Measurements from ENCODE around the gene EEF1G.

Gene EEF1G

DNA sequence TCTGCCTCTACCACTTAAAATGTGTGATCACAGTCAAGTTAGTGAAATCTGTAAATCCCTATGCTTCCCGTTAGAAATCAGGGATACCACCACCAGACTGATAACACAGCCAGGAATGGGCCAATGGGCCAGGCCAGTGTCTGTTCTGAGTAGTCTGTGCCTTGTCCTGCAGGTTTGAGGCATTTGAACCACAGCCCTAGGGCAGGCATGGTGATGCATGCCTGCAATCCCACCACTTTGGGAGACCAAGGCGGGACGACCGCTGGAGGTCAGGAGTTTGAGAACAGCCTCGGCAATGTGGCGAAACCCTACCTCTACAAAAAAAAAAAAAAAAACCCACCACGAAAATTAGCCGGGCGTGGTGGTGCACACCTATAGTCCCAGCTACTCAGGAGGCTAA is 15.0 kb downstream of the EEF1G start:
- no peak for DNase-seq (ENCODE audit: low read depth)
- no peak overlapping the region for H3K4me3 ChIP-seq (ENCODE audit: control insufficient read depth, low read depth, low read length)
- TF ChIP-seq CTCF (conservative IDR thresholded peaks at IDR 0.05; ENCODE audit: control insufficient read depth, insufficient read depth, low read depth, low read length), result no peak

- TF ChIP-seq CTCF (conservative IDR thresholded peaks at IDR 0.05; ENCODE audit: control insufficient read depth, insufficient read depth, low read depth, low read length), result no peak
- DNase-seq (ENCODE audit: low read depth), result no peak
- peak overlapping the region; percentile 1 for H3K4me3 ChIP-seq (ENCODE audit: control insufficient read depth, low read depth, low read length)
These were observed 16.6 kb downstream of the EEF1G start for GRCh38 chr11:62556875-62557631.

DNA sequence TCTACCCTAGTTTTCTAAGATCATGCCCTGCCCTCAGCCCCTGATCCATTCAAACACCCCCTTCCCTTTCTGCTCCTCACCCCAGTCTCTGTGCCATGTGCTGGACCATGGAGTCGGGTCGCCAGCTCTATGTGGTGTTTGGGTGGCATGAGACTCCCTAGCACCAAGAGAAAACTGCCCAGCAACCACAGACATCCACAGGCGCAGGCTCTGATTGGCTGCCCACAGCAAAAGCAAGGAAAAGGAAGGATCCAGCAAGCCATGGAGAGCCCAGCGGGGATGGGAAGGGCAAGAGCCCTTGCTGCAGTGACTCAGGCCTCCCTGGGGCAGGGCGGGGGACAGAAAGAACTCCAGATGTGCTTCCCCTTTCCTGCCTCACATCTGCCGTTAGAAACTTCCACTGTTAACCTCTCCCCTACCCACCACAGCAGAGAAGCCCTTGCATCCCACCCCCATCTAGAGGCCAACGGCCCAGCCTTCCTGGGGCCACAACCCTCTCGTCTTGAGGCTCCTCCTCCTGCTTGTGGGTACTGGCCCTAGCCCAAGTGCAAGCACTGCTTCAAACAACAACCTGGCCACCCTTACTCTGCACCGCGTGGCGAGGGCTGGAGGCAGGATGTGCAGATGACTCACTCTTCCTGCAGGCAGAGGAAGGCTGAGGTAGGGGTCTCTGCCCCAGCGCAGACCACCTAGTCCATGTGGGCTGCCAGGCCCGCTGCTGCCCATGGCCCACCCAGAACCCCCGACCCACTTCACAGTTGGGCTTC is 17.4 kb downstream of the EEF1G start:
- no peak for TF ChIP-seq CTCF (conservative IDR thresholded peaks at IDR 0.05; ENCODE audit: control insufficient read depth, insufficient read depth, low read depth, low read length)
- peak overlapping the region; percentile 16 for H3K4me3 ChIP-seq (ENCODE audit: control insufficient read depth, low read depth, low read length)
- peak; percentile 99 for DNase-seq (ENCODE audit: low read depth)

- no peak for TF ChIP-seq CTCF (conservative IDR thresholded peaks at IDR 0.05; ENCODE audit: control insufficient read depth, insufficient read depth, low read depth, low read length)
- H3K4me3 ChIP-seq (ENCODE audit: control insufficient read depth, low read depth, low read length), result peak overlapping the region; percentile 16
These were observed 18.1 kb downstream of the EEF1G start for GRCh38 chr11:62555464-62556107.

DNA sequence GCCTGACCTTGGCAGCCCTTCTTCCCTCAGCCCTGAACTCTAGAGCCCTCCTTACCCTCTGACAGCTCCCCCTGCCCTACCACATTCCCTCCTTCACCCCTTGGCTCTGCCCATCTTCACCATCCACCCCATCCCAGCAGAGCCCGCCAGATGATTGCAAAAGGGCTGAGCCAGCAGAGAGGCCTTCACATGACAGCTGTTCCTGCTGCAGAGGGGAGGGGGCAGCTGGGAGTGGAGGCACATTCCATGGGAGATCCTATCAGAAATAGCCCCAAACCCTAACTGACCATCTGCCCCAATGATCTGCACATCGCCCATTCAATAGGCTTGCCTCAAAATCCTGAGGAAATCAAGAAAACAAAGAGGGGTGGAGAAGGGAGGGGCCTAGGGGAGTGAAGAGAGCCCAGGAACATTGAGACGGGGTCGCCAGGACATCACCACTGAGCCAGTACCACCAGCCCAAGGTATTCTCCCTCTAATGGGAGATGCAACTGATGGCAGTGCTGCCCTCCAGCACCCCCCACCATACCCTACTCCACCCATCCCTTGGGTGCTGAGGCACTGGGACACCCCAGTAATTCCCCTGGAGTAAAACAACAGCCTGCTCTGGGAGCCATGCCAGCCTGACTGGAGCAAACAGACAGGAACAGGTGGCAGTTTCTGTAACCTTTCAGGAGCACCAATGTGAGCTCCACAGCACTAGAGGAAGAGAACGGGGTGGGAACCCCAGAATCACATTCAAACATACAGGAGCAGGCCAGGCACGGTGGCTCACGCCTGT is 19.1 kb downstream of the EEF1G start:
- H3K4me3 ChIP-seq (ENCODE audit: control insufficient read depth, low read depth, low read length), result peak overlapping the region; percentile 14
- no peak for DNase-seq (ENCODE audit: low read depth)
- no peak for TF ChIP-seq CTCF (conservative IDR thresholded peaks at IDR 0.05; ENCODE audit: control insufficient read depth, insufficient read depth, low read depth, low read length)

More at GRCh38 chr11:62555464-62556107, 18.1 kb downstream of the EEF1G start:
- DNase-seq (ENCODE audit: low read depth), result peak; percentile 67

- peak overlapping the region; percentile 38 for H3K4me3 ChIP-seq (ENCODE audit: control insufficient read depth, low read depth, low read length)
- peak; percentile 96 for DNase-seq (ENCODE audit: low read depth)
- TF ChIP-seq CTCF (conservative IDR thresholded peaks at IDR 0.05; ENCODE audit: control insufficient read depth, insufficient read depth, low read depth, low read length), result no peak
These were observed 19.8 kb downstream of the EEF1G start for GRCh38 chr11:62553839-62554361.
